MM.1S (cell line): ENCODE results near the gene COG5.

Experiments
- CTCF ChIP-seq: fragments of 300-600 bp; sonication (generic); IDR thresholded peaks from 2 replicates; pipeline ENCODE4 v1.5.1; 2016; ENCODE audit warnings: antibody characterized with exemption, low read length, mixed read lengths
- EZH2 ChIP-seq: fragments of 300-600 bp; sonication (generic); optimal IDR thresholded peaks from 2 replicates; pipeline ENCODE3; 2017; ENCODE audit warnings: low read depth, mild to moderate bottlenecking, antibody characterized with exemption, low read length, mixed read lengths

DNA sequence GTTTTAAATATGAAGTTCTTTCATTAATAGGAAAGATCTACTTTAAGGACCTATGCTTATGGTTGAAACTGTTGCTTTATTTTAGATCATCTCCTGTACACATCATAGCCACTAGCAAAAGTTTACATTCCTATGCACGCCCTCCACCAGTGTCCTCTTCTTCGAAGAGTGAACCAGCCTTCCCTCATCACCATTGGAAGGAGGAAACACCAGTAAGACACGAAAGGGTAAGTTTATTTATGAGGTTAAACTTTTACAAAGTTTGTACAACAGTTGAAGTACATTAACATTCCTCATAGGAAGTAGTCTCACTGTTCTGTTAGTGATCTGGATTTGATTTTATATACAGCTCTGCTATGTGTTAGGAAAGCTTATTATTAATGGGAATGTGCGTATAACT lies 378.0 kb downstream of the COG5 start:
- TF ChIP-seq CTCF (no peak), EZH2 (no peak)
